Stimulated activated naive CD8-positive, alpha-beta T cell treated with anti-CD3 and anti-CD28 coated beads, Interleukin-15, Interleukin-2, amounts not matched to agents 100 ng/mL and 50 ng/mL, for 24 hours (primary cell): ENCODE results near the gene RARA.
A peak's percentile ranks its signal among the peaks of the same experiment; 100 is the strongest.

Source experiments
- H3K27ac Mint-ChIP-seq: one replicate; pipeline ENCODE4 v1.8.0; 2021; ENCODE audit warnings: mild to moderate bottlenecking, mixed read lengths
- H3K27me3 Mint-ChIP-seq: one replicate; pipeline ENCODE4 v1.8.0; 2021; ENCODE audit warnings: mixed read lengths
- H3K36me3 Mint-ChIP-seq: one replicate; pipeline ENCODE4 v1.8.0; 2021; ENCODE audit warnings: low read depth, mixed read lengths
- H3K4me1 Mint-ChIP-seq: one replicate; pipeline ENCODE4 v1.8.0; 2021; ENCODE audit warnings: low read depth, mixed read lengths
- H3K4me3 Mint-ChIP-seq: one replicate; pipeline ENCODE4 v1.8.0; 2021; ENCODE audit warnings: mild to moderate bottlenecking, mixed read lengths
- H3K9me3 Mint-ChIP-seq: one replicate; pipeline ENCODE4 v1.8.0; 2021; ENCODE audit warnings: mixed read lengths

Gene RARA

DNA sequence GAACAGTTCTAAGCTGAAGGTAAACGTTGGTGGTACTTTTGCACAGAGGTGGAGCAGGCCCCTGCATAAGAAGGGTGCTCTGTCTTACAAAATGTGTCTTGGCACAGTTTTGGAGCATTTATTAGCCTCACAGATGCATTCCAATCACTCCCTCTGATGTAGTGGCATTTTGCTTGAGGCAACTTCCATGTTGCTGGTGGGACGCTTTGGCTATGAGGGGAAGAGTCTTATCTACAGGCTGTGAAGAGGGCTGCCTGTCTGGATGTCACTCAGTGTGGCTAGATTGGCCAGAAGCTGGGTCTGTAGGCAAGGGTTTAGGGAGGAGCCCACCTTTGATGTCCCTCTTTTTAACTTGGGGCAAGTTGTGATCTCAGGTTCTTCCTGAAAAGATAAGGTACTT is 2.6 kb upstream of the RARA start:
- Mint-ChIP-seq H3K9me3 (no peaks in the 10 kb centered on the region), H3K36me3 (peaks cover 32% of the 10 kb centered on the region), H3K27ac (no peak overlapping the region), H3K4me1 (peaks cover 33% of the 10 kb centered on the region), H3K4me3 (no peak overlapping the region), H3K27me3 (no peaks in the 10 kb centered on the region)

DNA sequence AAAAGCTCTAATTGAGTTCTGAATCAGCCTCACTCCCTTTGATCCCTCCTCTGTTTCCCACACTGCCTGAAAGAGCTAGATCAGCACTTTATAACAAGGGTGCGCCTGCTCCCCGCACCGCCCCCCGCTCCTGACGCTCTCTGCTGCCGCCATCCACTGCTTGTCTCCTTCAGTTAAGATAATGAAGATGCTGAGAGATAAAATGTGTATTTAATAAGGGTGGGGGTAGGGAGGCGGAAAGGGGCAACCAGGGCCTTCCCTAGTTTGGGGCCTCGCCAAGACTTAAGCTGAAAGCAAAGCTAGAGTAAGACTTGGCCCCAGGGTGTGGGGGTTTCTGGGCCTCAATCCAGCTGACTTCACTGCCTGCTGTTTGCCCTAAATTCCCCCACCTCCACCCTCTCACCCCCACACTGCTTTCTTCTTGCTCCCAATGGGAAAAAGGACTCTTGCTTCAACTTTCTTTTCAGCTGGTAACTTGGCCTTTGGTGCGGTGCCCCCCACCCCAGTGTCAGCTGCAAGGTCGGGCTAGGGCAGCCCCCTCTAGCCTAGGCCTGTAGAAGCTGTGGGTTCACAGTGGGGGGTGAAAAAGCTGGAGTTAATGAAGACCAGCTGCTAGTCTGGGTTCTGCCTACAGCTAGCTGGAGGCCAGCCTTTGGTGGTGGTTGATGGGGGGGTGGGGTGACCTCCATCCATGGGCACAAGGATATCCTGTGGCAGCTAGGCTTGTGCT is 1.8 kb upstream of the RARA start:
- peaks cover 26% of the 10 kb centered on the region for H3K4me1 Mint-ChIP-seq
- H3K36me3 Mint-ChIP-seq: peaks cover 24% of the 10 kb centered on the region
- H3K27ac Mint-ChIP-seq: no peak overlapping the region
- H3K27me3 Mint-ChIP-seq: no peaks in the 10 kb centered on the region
- no peaks in the 10 kb centered on the region for H3K9me3 Mint-ChIP-seq
- no peak overlapping the region for H3K4me3 Mint-ChIP-seq

DNA sequence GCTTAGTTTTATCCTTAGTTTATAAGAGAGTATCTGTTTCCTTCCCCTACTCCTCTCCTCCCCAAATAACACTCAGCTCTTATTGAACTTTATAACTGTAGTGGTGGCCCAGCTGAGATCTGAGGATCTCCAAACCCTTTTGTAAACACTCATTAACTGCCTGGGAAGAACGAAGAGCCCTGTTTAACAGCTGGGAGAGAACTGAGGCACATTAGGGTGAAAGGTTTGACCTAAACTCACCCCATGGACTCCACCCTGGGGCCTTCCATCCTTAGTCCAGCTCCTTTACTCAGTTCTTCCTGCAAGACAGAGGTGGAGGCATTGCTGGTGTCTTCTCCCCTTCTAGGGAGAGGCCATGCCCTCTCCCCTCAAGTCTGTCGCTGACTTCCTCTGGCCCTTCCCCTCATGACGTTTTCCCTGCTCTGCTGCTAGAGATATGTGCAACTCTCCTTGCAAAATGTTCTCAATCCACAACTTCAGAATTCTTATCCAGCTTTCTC is 1.2 kb upstream of the RARA start:
- H3K4me1 Mint-ChIP-seq: peaks cover 22% of the 10 kb centered on the region
- H3K27ac Mint-ChIP-seq: no peak overlapping the region
- H3K27me3 Mint-ChIP-seq: no peaks in the 10 kb centered on the region
- H3K36me3 Mint-ChIP-seq: peaks cover 18% of the 10 kb centered on the region
- H3K4me3 Mint-ChIP-seq: no peak overlapping the region
- no peaks in the 10 kb centered on the region for H3K9me3 Mint-ChIP-seq

DNA sequence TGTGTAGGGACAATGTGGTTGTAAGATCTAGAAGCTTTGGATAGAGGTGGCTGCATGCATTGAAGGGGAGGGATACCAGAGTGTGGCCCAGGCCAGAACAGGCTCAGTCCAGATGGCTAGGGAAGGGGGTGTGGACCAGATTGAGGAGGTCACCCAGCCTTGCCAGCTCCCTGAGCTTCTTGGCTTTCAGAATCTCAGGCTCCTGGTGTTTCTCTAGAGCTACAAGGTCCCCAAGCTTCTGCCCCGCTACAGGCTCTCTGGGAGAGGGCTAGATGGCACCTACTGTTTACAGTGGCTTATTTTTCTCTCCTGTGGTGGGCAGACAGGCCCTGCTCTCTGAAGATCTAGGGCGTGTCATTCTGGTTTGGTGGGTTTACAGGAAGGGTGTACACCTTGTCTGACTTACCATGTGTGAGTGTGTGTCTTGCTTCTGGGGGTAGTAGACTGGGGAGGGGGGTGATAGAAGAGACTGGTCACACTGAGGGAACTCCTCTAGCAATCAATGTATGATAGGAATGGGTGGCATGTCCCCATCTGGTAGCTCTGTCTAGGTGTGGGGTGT is 1.1 kb downstream of the RARA start:
- Mint-ChIP-seq H3K36me3 (no peaks in the 10 kb centered on the region), H3K4me3 (peak overlapping the region; percentile 4), H3K4me1 (peaks cover 23% of the 10 kb centered on the region), H3K9me3 (no peaks in the 10 kb centered on the region), H3K27me3 (no peaks in the 10 kb centered on the region), H3K27ac (peak overlapping the region; percentile 4)

DNA sequence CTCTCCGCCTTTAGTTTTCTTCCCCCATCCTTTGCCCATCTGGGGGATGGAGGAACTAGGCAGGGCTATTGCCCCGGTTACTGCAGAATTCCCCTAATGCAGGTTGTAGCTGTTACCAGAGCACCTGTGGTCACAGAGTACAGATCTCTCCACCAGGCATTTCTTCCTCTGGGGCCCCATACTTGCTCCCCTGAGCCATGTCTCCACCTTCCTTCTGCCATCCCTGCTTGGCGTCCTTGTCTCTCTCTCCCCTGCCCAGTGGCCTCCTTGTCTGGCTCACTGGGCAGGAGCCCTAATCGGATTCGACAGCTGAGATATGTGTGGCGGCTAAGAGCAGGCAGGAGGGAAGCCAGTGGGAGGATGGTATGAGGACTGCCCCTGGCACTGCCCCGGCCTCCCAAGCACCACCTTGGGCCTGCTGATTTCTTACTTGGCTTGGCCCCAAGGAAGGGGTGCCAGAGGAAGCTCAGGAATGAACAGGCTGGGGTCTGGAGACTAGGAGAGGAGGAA is 2.0 kb downstream of the RARA start:
- Mint-ChIP-seq H3K27ac (no peak overlapping the region), H3K4me3 (no peak overlapping the region), H3K36me3 (no peaks in the 10 kb centered on the region), H3K9me3 (no peaks in the 10 kb centered on the region), H3K27me3 (no peaks in the 10 kb centered on the region), H3K4me1 (peaks cover 27% of the 10 kb centered on the region)

DNA sequence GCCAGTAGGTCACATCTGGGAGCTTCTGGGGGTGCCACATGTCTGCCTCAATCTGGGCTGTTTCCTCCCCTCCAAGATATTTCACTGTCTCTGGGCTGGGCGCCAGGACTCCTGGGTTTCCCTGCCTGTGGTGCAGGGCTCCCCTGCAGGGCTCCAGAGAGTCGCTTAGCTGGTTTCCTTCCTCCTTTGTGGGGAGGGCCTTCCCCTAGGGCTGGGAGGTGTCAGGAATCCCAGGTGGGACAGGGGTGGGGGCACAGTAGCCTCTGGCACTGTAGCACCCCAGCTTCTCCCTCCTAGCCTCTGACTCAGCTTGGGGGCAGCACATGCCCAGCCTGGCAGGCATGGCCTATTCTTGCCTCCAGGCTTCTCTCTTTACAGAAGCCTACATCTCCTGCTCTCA is 2.6 kb downstream of the RARA start:
- Mint-ChIP-seq H3K27ac (no peak overlapping the region), H3K4me1 (peaks cover 34% of the 10 kb centered on the region), H3K36me3 (no peaks in the 10 kb centered on the region), H3K27me3 (no peaks in the 10 kb centered on the region), H3K4me3 (no peak overlapping the region), H3K9me3 (no peaks in the 10 kb centered on the region)

DNA sequence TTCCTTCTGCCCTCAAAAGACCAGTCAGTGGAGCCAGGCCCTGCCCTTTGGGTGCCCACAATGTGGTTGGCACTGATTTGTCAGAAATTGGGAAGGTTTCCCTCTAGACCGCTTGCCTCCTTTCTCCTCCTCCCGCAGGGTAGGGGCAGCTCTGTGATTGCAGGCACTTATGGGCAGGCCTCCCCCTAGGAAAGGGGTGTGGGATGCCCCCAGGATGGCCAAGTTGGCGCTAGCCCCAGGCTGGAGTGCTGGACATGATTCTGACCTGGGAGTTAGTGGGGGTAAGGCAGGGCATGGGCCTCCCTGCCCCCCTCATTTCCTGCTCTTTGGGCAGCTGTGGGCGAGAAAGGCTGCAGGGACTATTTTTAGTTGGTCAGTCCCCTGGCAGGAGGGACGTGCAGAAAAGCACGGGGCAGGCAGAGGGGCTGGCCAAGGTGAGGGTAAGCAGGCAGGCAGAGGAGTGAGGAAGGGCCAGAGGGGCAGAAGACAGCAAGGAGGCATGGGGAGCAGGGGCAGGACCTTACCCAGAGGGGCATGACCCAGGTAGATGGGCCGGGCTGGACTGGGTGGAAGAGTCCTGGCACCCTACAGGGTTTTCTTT is 3.3 kb downstream of the RARA start:
- Mint-ChIP-seq H3K27ac (no peak overlapping the region), H3K27me3 (no peaks in the 10 kb centered on the region), H3K9me3 (no peaks in the 10 kb centered on the region), H3K4me3 (no peak overlapping the region), H3K4me1 (peaks cover 38% of the 10 kb centered on the region), H3K36me3 (no peaks in the 10 kb centered on the region)

DNA sequence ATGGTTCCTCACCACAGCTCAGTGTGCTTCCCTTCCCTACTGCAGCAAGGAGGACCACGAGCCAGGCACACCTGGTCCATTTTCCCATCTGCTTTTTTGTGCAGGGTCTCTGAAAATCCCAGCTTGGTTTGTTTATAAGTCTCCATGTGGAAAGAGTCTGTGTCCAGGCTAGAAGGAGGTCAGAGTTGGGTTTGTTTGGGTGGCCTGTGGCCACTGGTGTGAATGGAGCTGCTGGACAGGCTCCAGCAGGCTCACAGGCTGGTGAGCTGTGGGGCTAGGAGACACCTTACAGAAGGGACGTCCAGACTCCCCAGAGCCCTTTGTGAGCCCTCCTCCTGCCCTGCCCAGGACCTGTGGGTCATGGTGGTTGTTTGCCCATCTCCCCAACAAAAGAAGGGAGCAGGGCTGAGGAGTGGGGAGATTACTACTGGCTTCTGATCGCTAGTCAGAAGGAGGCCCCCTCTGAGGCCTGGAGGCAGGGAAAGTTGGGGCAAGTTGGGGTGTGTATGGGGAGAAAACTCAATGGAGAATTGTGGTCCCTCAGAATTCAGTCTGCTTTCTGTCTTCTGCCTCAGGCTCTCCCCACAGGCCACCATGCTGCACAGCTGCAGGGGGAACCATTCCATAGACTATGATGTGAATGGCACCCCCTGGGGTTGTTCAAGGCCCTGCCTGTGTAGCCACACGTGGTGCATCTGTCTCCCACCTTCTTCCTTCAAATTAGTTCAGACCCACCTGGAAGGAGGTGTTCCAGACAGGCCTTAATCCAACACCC is 4.1 kb downstream of the RARA start:
- Mint-ChIP-seq H3K27ac (no peak overlapping the region), H3K4me1 (peaks cover 46% of the 10 kb centered on the region), H3K36me3 (no peaks in the 10 kb centered on the region), H3K9me3 (no peaks in the 10 kb centered on the region), H3K27me3 (no peaks in the 10 kb centered on the region), H3K4me3 (no peak overlapping the region)

DNA sequence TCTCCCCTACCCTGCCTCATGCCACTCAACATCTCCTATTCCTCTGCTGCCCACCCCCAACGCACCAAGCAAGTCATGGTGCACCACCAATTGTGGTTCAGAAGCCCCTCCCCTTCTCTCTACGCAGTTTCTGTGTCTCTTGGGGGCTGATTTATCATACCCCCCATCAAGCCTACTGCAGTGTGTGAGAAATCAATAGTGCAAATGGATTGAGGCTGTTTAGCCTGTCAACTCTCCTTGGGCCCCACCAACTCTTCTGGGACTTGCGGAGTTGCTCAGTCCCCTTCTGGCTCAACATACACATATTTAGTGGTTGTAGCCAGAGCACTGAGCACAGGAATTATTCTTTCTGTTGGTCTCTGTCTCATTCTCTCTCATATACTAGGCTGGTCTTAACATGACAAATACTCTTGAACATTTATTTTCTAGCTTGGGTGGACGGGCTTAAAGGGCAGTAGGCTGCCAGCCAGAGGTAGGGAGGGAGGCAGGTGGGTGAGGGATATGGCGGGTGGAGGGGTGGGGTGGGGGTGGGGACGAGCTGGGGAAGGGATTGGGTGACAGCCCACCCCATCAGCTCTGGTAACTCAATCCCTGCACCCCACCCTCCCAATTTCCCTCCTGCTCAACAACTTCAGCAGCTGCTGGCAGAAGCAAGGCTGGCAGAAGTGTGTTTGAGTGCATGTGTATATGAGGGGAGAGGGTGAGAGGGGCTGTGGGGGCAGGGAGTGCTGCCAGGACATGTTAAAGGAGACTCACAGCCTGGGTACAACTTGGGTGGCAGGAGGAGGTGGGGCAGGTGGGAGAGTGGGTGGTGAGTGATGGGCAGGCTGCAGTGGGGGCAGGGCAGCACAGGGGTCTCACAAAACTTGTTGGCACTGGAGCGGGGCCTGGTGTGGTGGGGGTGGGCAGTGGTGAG is 4.9 kb downstream of the RARA start:
- Mint-ChIP-seq H3K27me3 (no peaks in the 10 kb centered on the region), H3K36me3 (peaks cover 6% of the 10 kb centered on the region), H3K9me3 (no peaks in the 10 kb centered on the region), H3K4me3 (no peak overlapping the region), H3K4me1 (peaks cover 49% of the 10 kb centered on the region), H3K27ac (peak overlapping the region; percentile 74)

DNA sequence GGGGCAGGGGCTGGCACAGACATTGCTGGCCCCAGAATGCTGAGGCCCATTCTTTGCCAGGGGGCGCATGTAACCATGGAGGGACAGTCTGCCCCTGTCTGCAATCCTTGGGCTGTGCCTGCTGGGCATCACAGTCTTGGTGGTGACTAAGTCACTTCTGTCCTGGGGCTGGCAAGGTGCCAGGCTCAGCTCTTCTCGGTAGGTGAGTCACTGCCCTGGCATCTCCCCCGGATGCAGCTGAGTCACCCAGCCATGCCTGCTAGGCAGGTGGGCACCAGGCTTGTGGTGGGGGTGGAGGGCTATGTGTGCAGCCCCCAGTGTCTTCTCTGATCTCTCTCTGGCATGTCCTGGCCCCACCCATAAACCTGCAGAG is 5.6 kb downstream of the RARA start:
- Mint-ChIP-seq H3K27me3 (no peaks in the 10 kb centered on the region), H3K4me1 (peaks cover 55% of the 10 kb centered on the region), H3K36me3 (peaks cover 6% of the 10 kb centered on the region), H3K4me3 (peak overlapping the region; percentile 28), H3K9me3 (no peaks in the 10 kb centered on the region), H3K27ac (peak overlapping the region; percentile 74)

DNA sequence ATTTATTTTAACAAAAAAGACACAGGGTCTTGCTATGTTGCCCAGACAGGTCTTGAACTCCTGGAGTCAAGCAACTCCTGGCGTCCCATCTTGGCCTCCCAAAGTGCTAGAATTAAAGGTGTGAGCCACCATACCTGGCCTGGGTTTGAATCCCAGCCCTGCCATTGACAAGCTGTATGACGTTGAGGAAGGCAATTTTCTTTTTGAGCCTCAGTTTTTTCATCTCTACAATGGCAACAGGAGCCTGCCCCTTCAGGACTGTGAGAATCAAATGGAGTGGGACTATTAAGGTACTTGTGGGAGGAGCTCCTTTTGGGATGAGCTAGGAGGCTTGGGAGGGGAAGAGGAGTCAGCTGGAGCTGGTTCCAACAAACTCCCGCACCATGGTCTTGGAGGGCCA is 6.2 kb downstream of the RARA start:
- H3K9me3 Mint-ChIP-seq: no peaks in the 10 kb centered on the region
- H3K4me1 Mint-ChIP-seq: peaks cover 62% of the 10 kb centered on the region
- no peak overlapping the region for H3K4me3 Mint-ChIP-seq
- H3K36me3 Mint-ChIP-seq: peaks cover 6% of the 10 kb centered on the region
- H3K27ac Mint-ChIP-seq: peak overlapping the region; percentile 24
- no peaks in the 10 kb centered on the region for H3K27me3 Mint-ChIP-seq

DNA sequence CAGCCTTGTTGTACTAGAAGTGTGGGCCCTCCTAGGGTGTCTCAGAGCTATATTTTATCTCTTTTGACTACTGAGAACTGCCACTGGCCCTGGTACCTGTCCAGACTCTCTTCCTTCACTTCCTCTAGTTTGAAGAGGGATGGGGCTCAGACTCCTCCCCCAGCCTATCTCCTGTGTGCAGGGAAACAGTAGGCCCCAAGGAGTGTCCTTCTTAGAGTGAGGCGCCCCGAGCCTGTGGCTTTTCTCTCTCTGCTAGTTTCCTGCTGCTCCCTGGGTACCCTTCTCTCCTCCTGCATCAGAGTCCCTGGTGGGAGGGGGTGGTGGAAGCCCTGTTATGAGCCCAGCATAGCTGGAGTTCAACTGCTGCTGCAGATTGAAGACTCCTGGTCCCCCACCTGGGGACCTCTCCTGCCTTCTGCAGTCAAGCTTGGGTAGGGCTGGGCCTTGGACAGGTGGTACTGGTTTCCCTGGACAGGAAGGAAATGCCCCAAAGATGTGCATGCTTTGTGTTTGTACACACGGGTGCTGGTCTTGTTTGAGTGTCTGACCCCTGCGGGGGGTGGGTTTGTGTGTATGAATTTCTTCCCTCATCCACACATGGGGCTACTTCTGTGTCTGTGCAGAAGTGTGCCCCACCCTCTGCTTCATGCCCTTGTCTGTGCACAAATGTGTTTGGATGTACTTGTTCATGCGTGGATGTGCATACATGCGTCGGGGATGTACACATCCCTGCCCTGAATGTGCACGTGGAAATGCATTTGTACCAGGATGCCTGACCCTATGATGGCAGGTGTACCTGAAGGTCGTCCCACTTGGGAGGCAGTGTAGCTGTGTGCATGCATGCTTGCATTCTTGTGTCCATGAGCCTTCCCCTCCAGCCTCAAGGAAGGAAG is 6.9 kb downstream of the RARA start:
- H3K4me1 Mint-ChIP-seq: peaks cover 69% of the 10 kb centered on the region
- H3K9me3 Mint-ChIP-seq: no peaks in the 10 kb centered on the region
- H3K27ac Mint-ChIP-seq: no peak overlapping the region
- no peaks in the 10 kb centered on the region for H3K27me3 Mint-ChIP-seq
- no peak overlapping the region for H3K4me3 Mint-ChIP-seq
- H3K36me3 Mint-ChIP-seq: peaks cover 6% of the 10 kb centered on the region

DNA sequence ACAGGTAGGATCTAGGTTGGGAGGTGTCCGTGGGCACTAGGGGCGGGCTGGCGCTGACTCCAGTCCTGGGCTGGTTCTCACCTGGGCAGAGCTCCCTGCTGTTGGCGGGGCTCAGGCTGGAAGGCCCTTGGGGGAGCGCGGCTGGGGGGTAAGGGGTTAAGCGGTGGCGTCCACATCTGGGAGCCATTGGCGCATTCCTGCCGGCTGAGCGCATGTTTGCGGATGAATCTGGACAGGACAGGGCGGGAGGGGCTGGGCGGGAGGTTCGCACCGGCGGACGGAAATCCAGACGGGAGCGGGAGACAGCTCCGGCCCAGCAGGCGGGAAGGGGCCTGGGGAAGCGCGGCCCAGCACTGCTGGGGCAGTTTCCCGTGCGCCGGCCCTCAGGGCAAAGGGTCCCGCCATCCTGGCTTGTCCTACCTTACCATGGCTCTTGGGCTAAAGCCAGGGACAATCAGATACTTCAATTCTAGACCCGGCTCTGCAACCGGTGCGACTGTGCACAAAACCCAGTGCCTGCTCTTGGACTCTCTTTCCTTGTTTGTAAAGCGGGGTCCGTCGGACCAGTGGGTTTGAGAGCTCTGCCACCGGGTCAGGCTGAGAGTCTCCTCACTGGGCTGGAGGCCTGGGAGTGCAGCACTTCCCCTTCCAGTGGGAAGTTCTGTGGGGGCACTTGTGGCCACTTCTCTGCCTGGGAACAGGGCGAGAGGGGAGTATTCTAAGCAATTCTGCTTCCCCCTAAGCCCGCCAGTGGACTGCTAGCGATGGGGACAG is 7.8 kb downstream of the RARA start:
- H3K4me1 Mint-ChIP-seq: peaks cover 77% of the 10 kb centered on the region
- H3K27me3 Mint-ChIP-seq: no peaks in the 10 kb centered on the region
- no peaks in the 10 kb centered on the region for H3K9me3 Mint-ChIP-seq
- peak overlapping the region; percentile 87 for H3K4me3 Mint-ChIP-seq
- H3K36me3 Mint-ChIP-seq: peaks cover 6% of the 10 kb centered on the region
- peak overlapping the region; percentile 90 for H3K27ac Mint-ChIP-seq
